Caco-2 (cell line): ENCODE results near the gene WNT9A. TPM values are rescaled to one million over a fixed set of nuclear protein-coding genes. Genes with fewer than 3 reads are reported as not detected.

Experiments used
- BruUV-seq: library from RNA; stranded (reverse); fragments of 400-500 nt; replicated peaks from 2 replicates; lab custom pipeline; 2021; lab: Mats Ljungman, UMichigan
- CTCF ChIA-PET: fragments of 300-600 bp; sonication (Branson Sonifier 250); formaldehyde crosslinking; loops from one replicate; lab custom pipeline; 2022; ENCODE audit warnings: antibody characterized with exemption; lab: Charles Lee
- POLR2A ChIA-PET: fragments of 300-600 bp; sonication (Branson Sonifier 250); formaldehyde crosslinking; loops from one replicate; lab custom pipeline; 2022; ENCODE audit warnings: antibody characterized with exemption; lab: Charles Lee
- DNase-seq, 2 experiments: peaks; one replicate each; pipeline versions ENCODE4 v3.0.0 to v3.0.0-alpha.2; 2020 to 2022
- H3K27me3 ChIP-seq: replicated peaks from 2 replicates; pipeline ENCODE4 v1.6.0; 2011; ENCODE audit warnings: low read length; ENCODE audit not compliant: control insufficient read depth, insufficient read depth
- H3K36me3 ChIP-seq: 2 replicates; pipeline ENCODE4 v1.5.1; 2011; ENCODE audit warnings: low read length; ENCODE audit not compliant: control insufficient read depth, insufficient read depth
- H3K4me1 ChIP-seq: fragments of 250-450 bp; sonication (Bioruptor Pico); 2 replicates; pipeline ENCODE4 v1.5.1; 2020; ENCODE audit warnings: mild to moderate bottlenecking
- H3K4me3 ChIP-seq: 2 replicates; pipeline ENCODE4 v1.5.1; 2011; ENCODE audit warnings: low read depth, mild to moderate bottlenecking, control low read depth, low read length
- H3K9me3 ChIP-seq: fragments of 250-450 bp; sonication (Bioruptor Pico); 2 replicates; pipeline ENCODE4 v1.5.1; 2020; ENCODE audit warnings: mild to moderate bottlenecking, moderate library complexity
- H3K27ac Mint-ChIP-seq: one replicate; pipeline ENCODE4 v1.8.0; 2022; ENCODE audit warnings: mixed read lengths; ENCODE audit not compliant: unreplicated experiment
- H3K27me3 Mint-ChIP-seq: one replicate; pipeline ENCODE4 v1.8.0; 2022; ENCODE audit warnings: mixed read lengths; ENCODE audit not compliant: insufficient read depth, unreplicated experiment
- H3K36me3 Mint-ChIP-seq: one replicate; pipeline ENCODE4 v1.8.0; 2022; ENCODE audit warnings: mild to moderate bottlenecking, mixed read lengths; ENCODE audit not compliant: insufficient read depth, unreplicated experiment
- H3K4me1 Mint-ChIP-seq: one replicate; pipeline ENCODE4 v1.8.0; 2022; ENCODE audit warnings: low read depth, mixed read lengths; ENCODE audit not compliant: unreplicated experiment
- H3K4me3 Mint-ChIP-seq: one replicate; pipeline ENCODE4 v1.8.0; 2022; ENCODE audit warnings: mild to moderate bottlenecking, moderate library complexity, mixed read lengths; ENCODE audit not compliant: unreplicated experiment
- H3K9me3 Mint-ChIP-seq: one replicate; pipeline ENCODE4 v1.8.0; 2022; ENCODE audit warnings: mixed read lengths; ENCODE audit not compliant: unreplicated experiment
- intact Hi-C: fragments of 100-400 bp; cut with micrococcal nuclease; formaldehyde crosslinking; loops from one replicate; pipeline ENCODE4 v1.10.0; 2022; ENCODE audit not compliant: unreplicated experiment
- total RNA-seq: library from RNA; stranded (reverse); gene quantifications from 2 replicates; pipeline ENCODE4 v1.2.3, GENCODE V29; 2022
- TF ChIP-seq, protein P1 (sequence below), 2 experiments: fragments of 200-600 bp in 1 of 2; IDR thresholded peaks; 1 replicate in 1 of 2; 2 replicates in 1 of 2; pipeline versions ENCODE4 v1.5.1 to v1.8.0; 2011 to 2022; ENCODE audit warnings: antibody characterized with exemption in 1 of 2, control low read depth in 1 of 2, inconsistent platforms in 1 of 2, low read depth in 1 of 2, low read length in 1 of 2, mild to moderate bottlenecking in 1 of 2, moderate library complexity in 1 of 2; ENCODE audit not compliant: insufficient read depth in 1 of 2, severe bottlenecking in 1 of 2, unreplicated experiment in 1 of 2

The WNT9A gene
- total RNA-seq, 1 experiment from 2014 or later: 0.68 TPM

- TF ChIP-seq, protein P1, sequence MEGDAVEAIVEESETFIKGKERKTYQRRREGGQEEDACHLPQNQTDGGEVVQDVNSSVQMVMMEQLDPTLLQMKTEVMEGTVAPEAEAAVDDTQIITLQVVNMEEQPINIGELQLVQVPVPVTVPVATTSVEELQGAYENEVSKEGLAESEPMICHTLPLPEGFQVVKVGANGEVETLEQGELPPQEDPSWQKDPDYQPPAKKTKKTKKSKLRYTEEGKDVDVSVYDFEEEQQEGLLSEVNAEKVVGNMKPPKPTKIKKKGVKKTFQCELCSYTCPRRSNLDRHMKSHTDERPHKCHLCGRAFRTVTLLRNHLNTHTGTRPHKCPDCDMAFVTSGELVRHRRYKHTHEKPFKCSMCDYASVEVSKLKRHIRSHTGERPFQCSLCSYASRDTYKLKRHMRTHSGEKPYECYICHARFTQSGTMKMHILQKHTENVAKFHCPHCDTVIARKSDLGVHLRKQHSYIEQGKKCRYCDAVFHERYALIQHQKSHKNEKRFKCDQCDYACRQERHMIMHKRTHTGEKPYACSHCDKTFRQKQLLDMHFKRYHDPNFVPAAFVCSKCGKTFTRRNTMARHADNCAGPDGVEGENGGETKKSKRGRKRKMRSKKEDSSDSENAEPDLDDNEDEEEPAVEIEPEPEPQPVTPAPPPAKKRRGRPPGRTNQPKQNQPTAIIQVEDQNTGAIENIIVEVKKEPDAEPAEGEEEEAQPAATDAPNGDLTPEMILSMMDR (IDR thresholded peaks at IDR 0.05; ENCODE audit: insufficient read depth in 1 of 2, low read depth in 1 of 2, low read length in 1 of 2, severe bottlenecking in 1 of 2, unreplicated experiment in 1 of 2): no peak
- Mint-ChIP-seq H3K27me3 (no peaks in the 10 kb centered on the region), H3K4me3 (no peak overlapping the region), H3K9me3 (no peaks in the 10 kb centered on the region), H3K4me1 (no peaks in the 10 kb centered on the region), H3K27ac (no peak overlapping the region), H3K36me3 (no peaks in the 10 kb centered on the region)
- POLR2A ChIA-PET: no interaction called here
- BruUV-seq: no TSS peak
- Histone ChIP-seq H3K4me1 (peaks cover 7% of the 10 kb centered on the region), H3K9me3 (no peaks in the 10 kb centered on the region), H3K27me3 (no peaks in the 10 kb centered on the region), H3K4me3 (no peak overlapping the region), H3K36me3 (no peaks in the 10 kb centered on the region)
- intact Hi-C loops: no loop called here
- DNase-seq: peak in 1 of 2 experiments; percentile 26
- CTCF ChIA-PET: no interaction called here
Observed at GRCh38 chr1:227886993-227887696, 60.6 kb downstream of the WNT9A start.

GRCh38 chr1:227886503-227886961 lies 61.2 kb downstream of the WNT9A start:
- BruUV-seq: no TSS peak
- peak in 1 of 2 experiments; percentile 29 for DNase-seq
- no peaks in the 10 kb centered on the region for H3K9me3 ChIP-seq
- POLR2A ChIA-PET: no interaction called here
- H3K9me3 Mint-ChIP-seq: no peaks in the 10 kb centered on the region
- H3K4me1 ChIP-seq: peaks cover 1% of the 10 kb centered on the region; the same call in 1 of the 2 replicates
- no peaks in the 10 kb centered on the region for H3K4me1 Mint-ChIP-seq
- no peaks in the 10 kb centered on the region for H3K27me3 Mint-ChIP-seq
- TF ChIP-seq, protein P1 (IDR thresholded peaks at IDR 0.05; ENCODE audit: insufficient read depth in 1 of 2, low read depth in 1 of 2, low read length in 1 of 2, severe bottlenecking in 1 of 2, unreplicated experiment in 1 of 2): no peak
- no peaks in the 10 kb centered on the region for H3K36me3 ChIP-seq
- no peaks in the 10 kb centered on the region for H3K36me3 Mint-ChIP-seq
- no peak overlapping the region for H3K4me3 ChIP-seq
- H3K4me3 Mint-ChIP-seq: no peak overlapping the region
- H3K27ac Mint-ChIP-seq: no peak overlapping the region
- no peaks in the 10 kb centered on the region for H3K27me3 ChIP-seq
- CTCF ChIA-PET: no interaction called here
- intact Hi-C loops: no loop called here

GRCh38 chr1:227885648-227886502 lies 61.9 kb downstream of the WNT9A start:
- intact Hi-C loops: no loop called here
- H3K27ac Mint-ChIP-seq: no peak overlapping the region
- H3K4me3 Mint-ChIP-seq: no peak overlapping the region
- POLR2A ChIA-PET: no interaction called here
- peak in 1 of 2 experiments; percentile 34 for DNase-seq
- BruUV-seq: no TSS peak
- no peaks in the 10 kb centered on the region for H3K36me3 Mint-ChIP-seq
- Histone ChIP-seq H3K36me3 (no peaks in the 10 kb centered on the region), H3K9me3 (no peaks in the 10 kb centered on the region), H3K4me1 (no peaks in the 10 kb centered on the region), H3K4me3 (no peak overlapping the region), H3K27me3 (no peaks in the 10 kb centered on the region)
- CTCF ChIA-PET: no interaction called here
- no peaks in the 10 kb centered on the region for H3K4me1 Mint-ChIP-seq
- no peaks in the 10 kb centered on the region for H3K27me3 Mint-ChIP-seq
- TF ChIP-seq, protein P1 (IDR thresholded peaks at IDR 0.05; ENCODE audit: insufficient read depth in 1 of 2, low read depth in 1 of 2, low read length in 1 of 2, severe bottlenecking in 1 of 2, unreplicated experiment in 1 of 2): no peak
- no peaks in the 10 kb centered on the region for H3K9me3 Mint-ChIP-seq
